Fibroblast of skin of right quadriceps (primary cell): ENCODE data around the gene SLC38A10.

ENCODE experiments used
- DNase-seq: peaks from one replicate; pipeline ENCODE4 v3.0.0-alpha.2; 2013

The SLC38A10 gene

DNA sequence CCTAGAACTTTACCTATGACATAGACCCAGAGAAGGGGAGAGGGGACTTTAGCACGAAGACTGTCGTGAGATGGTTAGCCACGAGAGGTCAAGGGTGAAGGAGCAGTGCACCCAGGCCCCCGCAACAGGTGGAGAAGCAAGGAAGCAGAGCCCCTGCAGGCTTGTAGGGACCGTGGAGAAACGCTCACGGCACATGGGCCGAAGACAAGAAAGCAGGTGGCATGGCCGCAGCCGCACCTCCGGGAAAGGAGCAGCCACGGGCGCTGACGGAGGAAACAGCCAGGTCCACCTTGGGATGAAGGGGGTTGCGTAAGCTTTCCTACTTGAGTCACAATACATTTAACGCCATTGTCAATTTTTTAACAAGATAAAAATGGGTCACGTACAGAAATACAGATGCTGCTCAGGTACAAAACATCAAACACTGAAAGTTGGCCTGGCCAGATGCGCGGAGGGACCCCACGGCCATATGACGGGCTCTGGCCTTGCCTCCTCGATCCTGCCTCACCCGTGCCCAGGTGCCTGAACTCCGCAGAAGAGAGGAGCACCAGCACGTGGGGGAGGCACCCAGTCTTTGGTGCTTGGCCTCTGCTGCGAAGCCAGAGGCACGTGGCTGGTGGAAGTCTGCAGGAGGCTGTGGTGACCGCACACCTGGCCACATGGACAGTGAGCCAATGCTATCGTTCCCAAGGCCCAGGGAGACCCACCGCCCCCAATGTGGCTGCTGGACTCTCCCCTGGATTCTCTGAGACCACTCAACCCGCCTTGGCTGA, 21.2 kb downstream of the SLC38A10 start:
- no peak for DNase-seq

DNA sequence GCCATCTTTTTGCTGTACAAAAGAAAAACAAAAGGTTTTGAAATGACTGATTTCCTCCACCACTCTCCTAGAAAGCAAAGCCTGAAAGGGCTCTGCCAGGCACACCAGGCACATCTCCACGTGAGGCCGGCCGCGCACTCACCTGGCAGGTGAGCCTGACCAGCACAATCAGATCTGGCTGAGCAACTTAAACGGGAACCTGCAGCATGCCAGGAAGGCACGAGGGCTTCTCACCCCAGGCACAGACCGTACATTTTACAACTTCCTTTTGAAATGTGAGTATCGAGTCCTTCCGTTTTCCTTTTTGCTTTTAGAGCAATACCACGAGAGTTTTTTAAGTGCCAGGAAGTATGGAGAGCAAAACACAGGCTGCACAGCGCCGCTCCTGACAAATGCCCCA, 22.5 kb downstream of the SLC38A10 start:
- no peak for DNase-seq

DNA sequence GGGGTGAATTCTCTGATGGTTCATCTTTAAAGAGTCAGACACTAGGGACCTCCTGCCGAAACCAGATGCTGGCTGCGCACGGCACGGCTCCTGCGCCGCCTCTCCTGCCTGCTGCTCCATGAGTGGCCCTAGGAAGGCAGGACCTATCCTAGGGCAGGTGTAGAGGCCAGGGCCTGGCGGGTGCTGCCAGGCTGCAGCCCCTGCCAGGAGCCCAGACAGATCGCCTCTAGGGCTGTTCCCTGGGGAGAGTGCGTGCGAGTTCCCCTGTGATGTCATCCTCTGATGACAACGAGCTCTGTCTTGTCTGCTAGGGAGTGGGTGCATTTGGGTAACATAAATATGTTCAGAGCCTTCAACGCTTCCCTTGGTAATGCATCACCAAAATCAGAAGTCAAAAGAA, 23.9 kb downstream of the SLC38A10 start:
- no peak for DNase-seq

DNA sequence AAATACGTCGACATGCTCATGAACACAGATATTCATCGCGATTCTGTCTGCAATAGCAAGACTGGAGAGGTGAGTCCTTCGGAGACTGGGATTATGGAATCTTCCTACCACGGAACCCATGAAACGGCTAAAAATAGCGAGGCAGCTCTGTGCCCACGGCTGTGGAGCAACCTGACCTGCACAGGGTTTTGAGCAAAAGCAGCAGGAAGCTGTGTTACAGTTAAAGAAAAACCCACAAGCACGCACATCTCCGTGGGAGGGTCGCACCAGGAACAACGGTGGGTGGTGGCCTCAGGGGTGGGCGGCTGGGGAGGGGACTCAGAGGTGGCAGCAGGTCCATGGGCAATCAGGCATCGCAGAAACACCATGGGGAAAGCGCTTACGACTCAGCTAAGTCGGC, 24.8 kb downstream of the SLC38A10 start:
- DNase-seq, result no peak

DNA sequence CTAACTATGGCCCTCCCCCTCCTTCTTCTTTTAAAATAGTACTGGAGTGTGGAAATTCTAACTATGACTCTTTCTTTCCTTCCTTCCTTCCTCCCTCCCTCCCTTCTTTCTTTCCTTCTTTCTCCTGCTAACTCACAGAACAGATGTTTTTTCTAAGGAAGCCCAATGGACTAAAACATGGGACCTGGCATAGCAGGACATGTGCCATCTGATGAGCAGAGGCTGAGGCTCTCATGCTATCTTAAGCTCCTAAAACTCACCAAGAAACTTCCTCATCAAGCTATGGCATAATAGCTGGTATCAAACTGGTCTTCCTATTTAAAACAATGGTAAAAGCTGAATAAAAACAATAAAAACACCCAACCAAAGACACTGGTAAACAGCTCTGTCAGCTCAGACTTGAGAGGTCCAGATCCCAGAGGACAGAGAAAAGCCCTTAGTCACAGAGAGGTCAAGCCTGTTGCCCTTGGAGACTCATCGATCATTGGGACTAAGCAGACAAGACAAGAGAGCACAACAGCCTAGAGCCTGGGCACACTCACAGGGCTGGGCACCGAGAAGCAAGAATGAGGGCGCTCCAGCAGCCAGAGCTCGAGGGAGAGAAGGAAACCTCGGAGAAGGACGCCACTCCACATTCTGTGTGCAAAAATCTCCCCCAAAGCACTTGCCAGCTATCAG, 27.6 kb downstream of the SLC38A10 start:
- DNase-seq, result no peak

DNA sequence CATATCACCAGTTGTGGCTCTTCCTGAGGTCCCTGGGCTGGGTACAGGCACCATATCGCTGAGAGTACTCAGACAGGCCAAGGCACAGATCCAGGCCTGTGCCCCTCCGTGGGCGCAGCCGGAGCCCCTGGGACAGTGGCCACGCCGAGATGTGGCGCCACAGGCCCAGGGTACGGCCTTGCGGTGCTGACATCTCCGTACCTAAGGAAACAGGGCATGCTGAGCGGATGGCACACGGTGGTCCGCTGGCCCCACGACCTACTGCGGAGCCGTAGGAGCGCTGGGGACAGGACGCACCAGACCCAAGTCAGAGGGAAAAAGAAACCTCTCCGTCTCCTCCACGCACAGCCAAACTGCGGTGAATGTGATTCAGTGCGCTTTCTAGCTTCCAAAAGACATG, 29.5 kb downstream of the SLC38A10 start:
- DNase-seq, result no peak

DNA sequence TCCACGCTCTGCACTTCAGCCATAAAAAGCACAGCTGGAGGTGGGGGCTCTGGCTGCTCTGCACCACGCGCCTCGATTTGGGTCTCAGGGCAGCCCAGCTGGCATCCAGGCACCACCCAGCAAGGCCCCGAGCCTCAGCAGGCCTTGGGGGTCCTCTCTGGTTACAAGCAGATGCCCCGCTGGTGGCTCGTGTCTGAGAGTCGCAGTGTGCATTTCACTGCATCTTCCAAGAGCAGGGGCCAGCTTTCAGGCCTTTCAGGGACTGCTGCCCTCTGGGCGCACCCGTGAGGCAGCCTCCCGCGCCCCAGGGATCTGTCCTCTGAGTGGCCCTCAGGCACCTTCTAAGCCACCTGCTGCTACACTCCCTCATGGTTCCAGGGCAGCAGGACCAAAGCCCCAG, 30.5 kb downstream of the SLC38A10 start:
- DNase-seq, result no peak

DNA sequence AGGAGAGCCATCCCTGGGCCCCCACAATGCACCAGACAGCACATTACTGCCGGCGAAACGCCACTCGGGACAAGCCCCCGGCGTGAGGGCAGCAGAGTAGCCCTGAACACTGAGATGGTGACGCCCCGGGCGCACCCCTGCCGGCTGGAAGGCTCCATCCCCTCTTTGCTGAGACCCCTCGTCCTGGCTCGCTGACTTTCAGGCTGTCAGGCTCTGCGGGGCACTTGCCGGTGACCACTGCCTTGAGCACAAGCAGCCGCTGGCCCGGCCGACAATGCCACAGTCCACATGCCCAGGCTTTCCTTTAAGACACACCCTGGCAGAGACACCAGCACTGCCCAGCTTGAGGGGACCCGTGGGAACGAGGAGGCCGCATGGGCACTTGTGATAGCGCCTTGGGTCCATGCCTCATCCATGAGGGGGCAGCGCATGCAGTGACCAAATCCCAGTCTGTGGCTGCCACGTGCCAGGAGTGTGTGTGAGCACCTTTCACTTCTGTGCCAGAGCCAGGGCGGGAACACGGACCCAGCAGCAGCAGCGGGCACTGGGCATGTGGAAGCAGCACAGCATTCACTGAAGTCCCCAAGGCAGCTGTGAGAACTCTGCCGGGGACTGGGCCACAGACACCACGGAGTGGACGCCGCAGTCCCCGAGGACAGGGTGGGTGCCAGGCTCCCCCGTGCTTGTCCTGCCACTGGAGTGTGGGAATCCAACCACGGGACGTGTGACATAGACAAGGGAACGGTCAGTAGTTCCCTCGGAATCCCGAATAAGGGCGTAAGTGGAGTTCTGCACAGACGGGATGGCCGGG, 31.5 kb downstream of the SLC38A10 start:
- no peak for DNase-seq

DNA sequence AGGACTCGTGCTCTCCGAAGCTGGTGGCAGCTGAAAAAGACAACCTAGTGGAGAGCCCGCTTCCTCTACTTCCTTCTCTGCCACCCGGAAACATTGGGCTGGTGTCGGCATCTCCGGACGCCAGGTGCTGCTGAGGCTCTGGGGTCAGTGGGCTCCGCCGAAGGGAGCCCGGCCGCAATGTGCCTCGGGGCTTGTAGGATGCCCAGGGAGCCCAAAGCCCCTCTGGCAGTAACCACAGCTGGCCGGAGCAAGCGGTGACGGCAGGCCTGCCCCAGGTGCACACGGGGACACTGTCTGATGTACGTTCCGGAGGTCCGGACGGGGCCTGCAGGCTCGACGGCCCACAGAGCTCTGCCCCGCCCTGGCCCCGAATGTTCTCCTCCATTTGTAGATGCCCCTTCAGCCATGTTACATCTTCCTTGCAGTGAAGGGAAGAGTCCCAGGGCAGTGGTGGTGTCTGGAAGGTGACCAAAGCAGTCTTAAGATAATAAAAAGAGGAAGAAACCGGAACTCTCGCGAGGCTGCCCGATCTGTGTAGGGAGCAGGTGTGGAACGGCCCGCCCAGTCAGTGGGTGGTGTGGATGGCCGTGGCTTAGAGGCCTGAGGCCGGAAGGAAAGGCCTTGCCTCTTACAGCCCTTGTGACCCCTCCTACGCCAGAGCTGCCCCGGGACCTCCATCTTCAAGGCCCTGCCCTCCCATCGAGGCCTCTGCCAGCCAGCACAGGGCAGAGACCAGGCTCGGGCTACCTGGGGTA, 33.3 kb downstream of the SLC38A10 start:
- DNase-seq, result no peak

DNA sequence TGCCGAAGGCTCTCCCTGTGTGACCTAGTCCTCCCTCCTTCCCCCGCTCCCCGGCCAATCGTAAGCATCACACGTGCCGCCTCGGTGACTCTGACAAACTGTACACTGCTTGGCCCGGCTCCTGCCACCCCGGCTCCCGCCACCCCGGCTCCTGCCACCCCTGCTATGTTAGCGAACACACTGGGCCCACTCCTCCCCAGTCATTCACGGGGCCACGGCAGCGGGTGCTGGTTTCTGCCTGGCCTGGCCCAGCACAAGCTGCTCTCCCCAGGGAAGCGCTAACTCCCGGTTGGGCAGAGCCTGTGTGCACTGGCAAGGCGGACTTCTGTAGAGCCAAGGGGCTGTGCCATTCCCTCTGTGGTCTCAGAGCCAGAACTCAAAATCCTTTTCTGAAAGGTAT, 34.0 kb downstream of the SLC38A10 start:
- no peak for DNase-seq

DNA sequence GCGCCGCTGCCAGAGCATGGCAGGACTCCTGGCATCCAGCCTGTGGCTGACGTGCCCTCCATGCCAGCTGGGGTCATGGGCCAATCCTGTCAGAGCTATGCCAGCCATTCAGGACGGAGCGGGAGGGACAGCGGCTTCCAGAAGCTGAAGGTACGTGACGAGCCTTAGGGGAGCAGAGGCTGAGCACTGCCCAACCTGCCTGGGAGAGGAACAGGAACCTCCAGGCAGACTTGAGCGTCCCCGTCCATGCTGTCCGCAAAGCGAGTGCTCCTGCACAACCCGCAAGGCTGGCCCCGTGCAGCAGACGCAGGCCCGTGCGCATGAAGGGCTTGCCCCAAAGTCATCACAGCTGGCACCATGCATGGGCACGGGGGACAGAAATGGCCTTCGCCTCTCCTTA, 34.5 kb downstream of the SLC38A10 start:
- no peak for DNase-seq

DNA sequence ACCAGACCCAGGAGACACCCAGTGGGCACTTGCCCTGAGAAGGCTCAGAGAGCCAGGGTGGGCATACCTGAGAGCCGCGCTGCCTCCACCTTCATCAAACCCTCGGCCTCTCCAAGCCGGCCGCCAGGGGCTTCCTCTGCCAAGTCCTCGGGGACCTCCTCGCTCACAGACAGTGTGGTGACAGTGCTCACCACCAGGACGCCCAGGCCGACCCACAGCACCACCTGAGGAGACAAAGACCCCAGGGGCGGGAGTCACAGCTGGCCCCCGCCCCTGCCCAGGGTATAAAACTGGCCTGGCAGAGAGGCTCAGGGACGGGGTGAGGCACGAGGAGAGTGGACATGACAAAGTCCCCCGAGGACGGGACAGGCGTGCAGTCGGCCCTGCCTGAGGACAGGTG, 34.9 kb downstream of the SLC38A10 start:
- DNase-seq, result no peak

DNA sequence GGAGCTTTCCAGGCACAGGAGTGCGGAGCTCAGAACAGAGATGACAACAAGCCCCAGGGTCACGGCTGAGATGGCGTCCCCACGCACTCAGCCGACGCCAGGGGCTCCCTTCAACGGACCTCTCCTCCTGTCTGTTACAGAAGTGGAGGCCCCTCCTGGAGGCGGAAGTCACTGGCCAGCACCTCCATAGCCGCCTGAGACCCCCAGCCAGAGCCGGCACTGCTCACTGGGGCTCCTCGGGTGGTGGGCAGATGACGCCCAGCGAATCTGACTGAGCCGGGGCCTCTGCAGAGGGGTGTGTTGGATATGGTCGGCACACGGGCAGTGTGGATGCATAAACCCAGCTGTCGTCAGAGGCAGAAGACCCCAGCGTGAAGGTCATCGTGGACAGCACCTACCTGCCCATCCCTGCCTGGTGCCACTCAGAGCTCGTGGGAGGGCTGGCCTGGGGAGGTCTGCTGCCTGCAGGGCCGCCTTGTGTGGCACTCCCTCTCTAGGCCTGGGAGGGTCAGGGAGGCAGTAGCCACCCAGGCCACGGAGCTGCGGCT, 36.0 kb downstream of the SLC38A10 start:
- DNase-seq, result no peak

DNA sequence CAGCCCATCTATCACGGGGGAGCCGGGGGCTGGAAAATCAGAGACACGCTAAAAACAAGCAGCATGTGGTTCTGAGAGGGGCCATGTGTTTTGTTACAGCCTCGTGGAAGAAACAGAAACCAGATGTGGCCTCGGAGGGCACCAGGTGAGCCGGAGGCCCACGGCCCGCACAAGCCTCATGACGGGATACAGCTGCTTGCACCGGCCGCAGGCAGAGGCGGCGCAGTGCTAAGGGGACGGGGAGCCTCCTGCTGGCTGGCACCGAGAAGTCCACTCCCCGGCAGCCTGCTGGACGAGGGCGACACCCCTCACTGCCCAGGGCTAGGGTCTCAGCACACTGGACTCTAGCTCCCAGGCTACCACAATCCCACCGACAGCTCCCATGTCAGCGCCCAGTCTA, 36.8 kb downstream of the SLC38A10 start:
- DNase-seq, result no peak

DNA sequence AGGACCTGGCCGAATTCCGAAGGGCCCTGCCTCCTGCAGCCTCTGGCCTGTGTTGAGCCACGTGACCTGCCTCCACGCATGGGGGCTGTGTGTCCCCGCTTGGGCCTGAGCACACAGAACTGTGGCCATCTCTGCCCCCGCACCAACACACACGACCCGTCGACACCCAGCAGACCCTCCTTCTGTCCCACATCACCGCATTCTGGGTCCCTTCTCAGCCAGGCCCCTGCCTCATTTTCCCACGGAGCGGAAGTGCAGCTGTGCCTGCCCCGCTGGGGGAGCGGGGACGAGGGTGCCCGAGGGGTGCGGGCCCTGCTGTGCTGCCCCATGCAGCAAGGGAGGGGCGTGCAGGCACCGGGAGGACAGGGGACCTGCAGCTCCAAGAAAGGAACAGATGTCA, 37.6 kb downstream of the SLC38A10 start:
- DNase-seq, result no peak

DNA sequence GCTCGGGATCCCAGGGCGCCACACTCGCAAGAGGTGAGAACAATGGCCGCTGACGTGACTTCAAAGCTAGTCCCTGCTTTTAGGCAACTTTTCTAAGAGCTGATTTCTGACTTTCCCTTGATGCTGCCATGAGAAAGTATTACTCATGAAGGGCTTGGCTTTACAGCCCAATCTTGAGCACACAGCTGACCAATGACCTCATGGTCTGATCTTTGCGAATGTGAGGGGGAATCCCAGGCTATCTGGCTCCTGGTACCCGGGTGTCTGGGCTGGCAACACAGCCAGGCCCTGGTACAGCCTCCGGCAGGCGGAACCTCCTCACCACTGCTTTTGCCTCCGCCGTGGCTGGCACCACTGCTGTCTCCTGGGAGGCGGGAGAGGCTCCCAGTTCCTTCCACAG, 38.5 kb downstream of the SLC38A10 start:
- no peak for DNase-seq

DNA sequence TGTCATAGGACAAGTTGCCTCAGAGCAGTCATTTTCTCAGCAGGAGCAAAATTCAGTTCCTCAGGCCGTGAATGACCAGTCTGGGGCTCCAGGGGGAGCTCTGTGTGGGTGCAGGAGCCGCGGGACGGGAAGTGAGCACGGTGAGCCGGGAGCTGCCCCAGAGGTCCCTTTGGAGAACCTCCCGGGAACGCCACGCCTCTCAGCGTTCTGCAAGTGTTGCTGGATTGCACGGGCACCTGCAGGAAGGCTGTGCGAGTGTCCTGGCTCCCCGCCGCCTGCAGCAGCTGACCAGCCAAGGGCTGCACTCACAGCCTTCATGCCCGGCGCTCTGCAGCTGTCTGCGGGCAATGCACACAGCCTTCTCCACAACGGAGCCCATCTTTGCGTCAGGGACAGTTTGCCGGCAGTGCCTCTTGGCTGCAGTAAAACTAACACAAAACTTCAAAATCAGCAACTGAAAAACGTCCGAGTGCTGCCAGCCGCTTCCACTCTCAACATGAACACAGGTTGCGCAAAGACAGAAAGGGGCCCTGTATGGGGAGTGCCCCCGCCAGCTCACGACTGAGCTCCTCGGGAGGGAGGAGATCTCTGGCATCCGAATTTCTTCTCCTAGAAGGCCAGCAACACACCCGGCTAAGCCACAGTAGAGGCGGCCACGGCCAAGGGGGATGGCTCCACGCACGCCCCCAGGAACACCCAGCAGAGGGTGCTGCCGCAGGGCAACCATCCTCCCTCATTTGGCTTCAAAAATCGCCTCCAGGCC, 40.0 kb downstream of the SLC38A10 start:
- DNase-seq, result peak; percentile 65

DNA sequence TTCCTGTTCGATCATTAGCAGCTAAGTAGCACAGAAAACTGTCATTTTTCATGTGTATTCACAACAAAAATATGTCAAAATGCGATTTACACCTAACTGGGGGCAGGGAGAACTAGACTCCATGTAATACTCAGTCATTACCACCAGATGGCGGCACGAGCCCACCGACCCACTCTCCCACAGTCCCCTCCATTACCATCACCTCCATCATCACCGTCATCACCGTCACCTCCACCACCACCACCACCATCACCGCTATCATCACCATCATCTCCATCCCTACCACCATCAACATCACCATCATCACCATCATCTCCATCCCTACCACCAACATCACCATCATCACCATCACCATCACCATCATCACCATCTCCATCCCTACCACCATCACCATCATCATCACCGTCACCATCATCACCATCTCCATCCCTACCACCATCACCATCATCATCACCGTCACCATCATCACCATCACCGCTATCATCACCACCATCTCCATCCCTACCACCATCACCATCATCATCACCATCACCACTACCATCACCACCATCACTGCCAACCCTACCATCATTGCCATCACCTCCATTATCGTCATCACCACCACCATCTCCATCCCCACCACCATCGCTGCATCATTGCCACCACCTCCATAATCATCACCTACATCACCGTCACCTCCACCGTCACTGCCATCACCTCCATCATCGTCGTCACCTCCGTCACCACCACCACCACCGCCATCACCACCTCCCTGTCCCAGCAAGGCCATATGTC, 41.6 kb downstream of the SLC38A10 start:
- DNase-seq, result peak; percentile 25

DNA sequence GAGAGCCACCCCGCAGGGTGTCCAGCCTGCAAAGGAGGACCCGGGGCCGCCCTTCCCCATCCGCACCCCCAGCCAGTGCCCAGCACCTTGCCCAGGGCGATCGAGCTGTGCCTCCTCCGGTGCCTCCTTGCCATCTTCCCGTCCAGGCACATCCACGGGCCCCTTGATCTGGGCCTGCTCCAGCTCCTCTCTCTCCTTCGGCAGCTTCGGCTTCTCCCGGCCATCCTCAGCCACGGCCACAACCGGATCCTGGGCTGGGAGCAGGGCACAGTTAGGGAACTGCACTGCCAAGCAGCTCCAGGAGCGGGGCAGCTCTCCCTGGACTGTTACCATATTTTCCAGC, 42.1 kb downstream of the SLC38A10 start:
- no peak for DNase-seq

DNA sequence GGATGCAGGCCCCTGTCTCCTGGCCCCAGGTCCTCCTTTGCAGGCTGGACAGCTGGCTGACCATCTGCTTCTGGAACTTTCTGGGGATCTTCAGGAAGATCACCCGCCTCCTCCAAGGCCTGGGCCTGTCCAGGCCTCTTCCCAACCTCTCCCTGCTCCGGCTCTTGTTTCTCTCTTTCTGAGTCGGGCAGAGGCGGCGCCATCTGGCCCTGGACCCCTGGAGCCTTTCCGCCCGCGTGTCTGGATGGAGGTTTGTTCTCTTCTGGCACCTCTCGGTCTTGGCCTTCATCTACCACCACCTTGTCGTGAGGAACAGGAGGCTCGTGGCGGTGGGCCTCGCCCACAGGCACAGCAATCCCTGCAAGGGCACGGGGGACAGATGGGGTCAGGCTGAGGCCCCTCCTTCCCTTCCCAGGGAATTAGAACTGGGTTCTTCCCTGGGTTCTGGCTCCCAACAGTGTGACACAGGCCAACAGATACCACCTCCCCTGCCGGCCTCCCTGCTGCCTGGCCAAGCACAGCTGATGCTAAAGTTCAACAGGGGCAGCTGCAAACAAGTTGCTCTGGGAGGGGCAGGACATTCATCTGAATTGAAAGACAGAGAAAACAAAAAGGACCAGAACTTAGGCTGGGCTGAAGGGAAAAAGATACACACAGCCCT, 42.7 kb downstream of the SLC38A10 start:
- no peak for DNase-seq
